MM.1S (cell line): ENCODE results near the gene STK31.

Experiments
- EZH2 ChIP-seq: fragments of 300-600 bp; sonication (generic); optimal IDR thresholded peaks from 2 replicates; pipeline ENCODE3; 2017; ENCODE audit warnings: low read depth, mild to moderate bottlenecking, antibody characterized with exemption, low read length, mixed read lengths
- EZH2phosphoT487 ChIP-seq: fragments of 300-600 bp; sonication (generic); IDR thresholded peaks from 2 replicates; pipeline ENCODE4 v1.6.1; 2018; ENCODE audit warnings: antibody characterized with exemption, low read length
- TF ChIP-seq, protein P1 (sequence below): fragments of 300-600 bp; sonication (generic); IDR thresholded peaks from 2 replicates; pipeline ENCODE4 v1.5.1; 2016; ENCODE audit warnings: antibody characterized with exemption, low read length, mixed read lengths

DNA sequence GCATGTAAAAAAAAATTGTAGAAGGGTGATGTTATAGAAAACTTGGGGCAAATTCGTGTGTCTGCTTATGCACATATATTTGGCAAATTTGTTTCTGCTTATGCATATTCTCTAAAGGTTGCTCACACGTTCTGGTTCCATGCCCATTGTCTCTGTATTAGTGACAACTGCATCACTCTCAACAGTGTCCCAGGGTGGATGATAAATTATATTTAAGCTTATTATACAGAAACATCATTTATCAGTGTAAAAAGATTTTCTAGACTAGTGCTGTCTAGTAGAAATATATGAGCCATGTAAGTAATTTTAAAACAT is 4.1 kb downstream of the STK31 start:
- TF ChIP-seq, protein P1, sequence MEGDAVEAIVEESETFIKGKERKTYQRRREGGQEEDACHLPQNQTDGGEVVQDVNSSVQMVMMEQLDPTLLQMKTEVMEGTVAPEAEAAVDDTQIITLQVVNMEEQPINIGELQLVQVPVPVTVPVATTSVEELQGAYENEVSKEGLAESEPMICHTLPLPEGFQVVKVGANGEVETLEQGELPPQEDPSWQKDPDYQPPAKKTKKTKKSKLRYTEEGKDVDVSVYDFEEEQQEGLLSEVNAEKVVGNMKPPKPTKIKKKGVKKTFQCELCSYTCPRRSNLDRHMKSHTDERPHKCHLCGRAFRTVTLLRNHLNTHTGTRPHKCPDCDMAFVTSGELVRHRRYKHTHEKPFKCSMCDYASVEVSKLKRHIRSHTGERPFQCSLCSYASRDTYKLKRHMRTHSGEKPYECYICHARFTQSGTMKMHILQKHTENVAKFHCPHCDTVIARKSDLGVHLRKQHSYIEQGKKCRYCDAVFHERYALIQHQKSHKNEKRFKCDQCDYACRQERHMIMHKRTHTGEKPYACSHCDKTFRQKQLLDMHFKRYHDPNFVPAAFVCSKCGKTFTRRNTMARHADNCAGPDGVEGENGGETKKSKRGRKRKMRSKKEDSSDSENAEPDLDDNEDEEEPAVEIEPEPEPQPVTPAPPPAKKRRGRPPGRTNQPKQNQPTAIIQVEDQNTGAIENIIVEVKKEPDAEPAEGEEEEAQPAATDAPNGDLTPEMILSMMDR = no peak
- TF ChIP-seq EZH2 (no peak), EZH2phosphoT487 (no peak)
